Measurements from ENCODE around the gene MGAT5B.

MGAT5B gene

DNA sequence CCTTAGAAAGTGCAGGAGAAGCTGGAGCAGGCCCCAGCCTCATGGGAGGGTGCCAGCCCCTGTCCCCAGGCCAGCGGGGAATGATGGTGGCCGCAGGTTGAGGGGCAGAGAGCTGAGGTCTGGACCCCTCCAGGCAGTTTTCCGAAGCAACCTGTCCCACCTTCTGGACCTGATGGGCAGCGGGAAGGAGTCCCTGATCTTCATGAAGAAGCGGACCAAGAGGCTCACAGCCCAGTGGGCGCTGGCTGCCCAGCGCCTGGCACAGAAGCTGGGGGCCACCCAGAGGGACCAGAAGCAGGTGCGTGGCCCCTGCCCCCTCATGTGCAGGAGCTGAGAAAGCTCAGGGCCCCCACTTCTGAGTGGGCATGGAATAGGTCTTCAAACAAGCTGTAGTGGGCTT lies 36.8 kb downstream of the MGAT5B start:
- no peak for DNase-seq (ENCODE audit: low read depth)

DNA sequence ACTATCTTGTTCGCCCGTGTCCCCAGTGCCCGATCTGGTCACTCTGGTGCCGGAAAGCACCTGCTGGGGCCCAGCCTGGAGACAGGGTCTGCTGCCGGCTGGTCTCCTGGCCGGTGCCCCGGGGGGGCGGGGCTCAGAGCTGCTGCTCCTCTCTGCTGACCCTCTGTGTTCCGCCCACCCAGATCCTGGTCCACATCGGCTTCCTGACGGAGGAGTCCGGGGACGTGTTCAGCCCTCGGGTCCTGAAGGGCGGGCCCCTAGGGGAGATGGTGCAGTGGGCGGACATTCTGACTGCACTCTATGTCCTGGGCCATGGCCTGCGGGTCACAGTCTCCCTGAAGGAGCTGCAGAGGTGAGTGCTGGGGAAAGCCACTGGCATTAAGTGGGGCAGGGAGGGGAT lies 37.6 kb downstream of the MGAT5B start:
- no peak for DNase-seq (ENCODE audit: low read depth)

GRCh38 chr17:76906463-76906862 lies 38.3 kb downstream of the MGAT5B start:
- no peak for DNase-seq (ENCODE audit: low read depth)

GRCh38 chr17:76907352-76907751 lies 39.1 kb downstream of the MGAT5B start:
- DNase-seq (ENCODE audit: low read depth): no peak

DNA sequence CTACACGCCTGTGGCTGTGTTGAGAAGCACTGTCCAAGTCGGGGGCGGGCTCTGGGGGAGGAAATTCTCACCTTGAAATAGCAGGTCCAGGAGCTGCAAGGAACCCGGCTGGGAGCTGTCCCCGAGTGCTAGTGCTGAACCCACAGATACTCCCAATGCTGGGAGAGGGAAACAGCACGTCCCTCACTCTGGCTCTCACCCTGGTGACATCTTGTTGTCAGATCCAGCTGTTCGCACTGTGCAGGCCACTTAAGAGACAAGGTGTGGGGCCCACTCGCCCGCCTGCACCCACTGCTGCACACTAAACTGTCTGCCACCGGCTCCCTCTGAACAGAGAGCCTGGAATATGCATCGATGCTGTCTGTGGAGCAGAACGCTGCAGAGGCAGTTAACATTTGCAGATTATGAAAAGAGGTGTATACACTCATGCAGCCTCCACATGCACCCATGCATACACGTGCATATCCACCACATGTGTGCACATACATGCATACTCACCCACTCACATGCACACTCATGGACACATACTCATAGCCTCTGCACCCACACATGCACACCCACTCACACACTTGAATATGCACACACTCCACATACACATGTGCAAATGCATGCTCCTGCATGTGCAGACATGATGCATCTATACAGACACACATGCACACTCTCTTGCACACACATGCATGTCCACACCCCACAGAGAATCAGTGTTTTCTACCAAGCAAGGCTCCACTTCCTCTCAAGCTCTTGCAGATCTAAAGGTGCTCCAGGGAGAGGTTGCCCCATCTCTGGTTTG lies 42.0 kb downstream of the MGAT5B start:
- no peak for DNase-seq (ENCODE audit: low read depth)

GRCh38 chr17:76911299-76912017 lies 43.3 kb downstream of the MGAT5B start:
- no peak for DNase-seq (ENCODE audit: low read depth)

DNA sequence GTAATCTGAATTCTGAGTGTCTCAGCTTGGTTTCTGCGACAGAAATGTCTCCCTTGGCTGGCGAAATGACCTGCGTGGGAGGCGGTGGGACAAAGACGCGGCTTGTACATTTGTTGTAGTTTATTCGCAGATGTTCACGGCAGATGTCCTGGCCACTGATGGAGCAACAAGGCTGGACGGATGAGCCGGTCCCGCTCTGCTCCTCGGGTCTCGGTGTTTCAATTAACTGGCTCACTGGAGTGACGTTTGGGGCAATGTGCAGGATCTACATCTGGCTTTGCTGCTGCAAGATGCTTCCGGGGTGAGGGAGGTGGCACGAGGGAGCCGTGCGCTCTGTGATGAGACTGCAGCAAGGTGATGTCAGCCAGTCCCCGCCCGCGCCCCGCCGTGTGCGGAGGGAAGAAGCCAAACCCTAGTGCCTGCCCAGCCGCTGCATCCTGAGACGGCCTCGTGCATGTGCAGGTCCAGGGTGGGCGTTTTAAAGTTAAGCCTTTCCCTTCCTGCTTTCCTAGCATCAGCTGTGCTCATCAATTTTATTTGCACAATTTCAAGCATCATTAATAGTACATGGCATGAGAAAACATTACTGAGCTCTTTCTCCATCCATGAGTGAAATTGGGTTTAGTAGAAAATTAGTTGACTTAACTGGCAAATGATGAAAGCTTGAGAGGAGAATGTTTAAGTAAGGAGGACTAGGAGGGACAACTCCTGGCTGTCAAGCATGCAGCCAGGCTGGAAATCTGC lies 44.4 kb downstream of the MGAT5B start:
- DNase-seq (ENCODE audit: low read depth): no peak

DNA sequence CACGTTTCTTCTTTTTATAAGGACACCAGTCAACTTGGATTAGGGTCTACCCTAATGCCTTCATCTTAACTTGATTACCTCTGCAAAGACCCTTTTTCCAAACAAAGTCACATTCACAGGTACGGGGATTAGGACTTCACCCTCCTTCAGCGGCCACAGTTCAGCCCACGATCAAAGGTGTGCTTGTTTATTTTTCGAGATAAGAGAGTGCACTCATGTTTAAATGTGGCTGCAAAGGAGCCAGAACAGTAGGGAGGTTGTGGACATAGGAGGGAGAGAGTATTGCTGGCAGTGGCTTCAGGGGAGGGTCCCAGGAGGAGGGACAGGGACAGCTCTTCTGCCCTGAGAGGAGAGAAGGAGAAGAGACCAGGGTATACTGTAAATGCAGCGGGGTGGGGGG lies 46.7 kb downstream of the MGAT5B start:
- no peak for DNase-seq (ENCODE audit: low read depth)

- DNase-seq (ENCODE audit: low read depth): no peak
These were observed 47.8 kb downstream of the MGAT5B start for GRCh38 chr17:76915840-76916510.

- DNase-seq (ENCODE audit: low read depth): no peak
These were observed 49.6 kb downstream of the MGAT5B start for GRCh38 chr17:76917829-76918228.

DNA sequence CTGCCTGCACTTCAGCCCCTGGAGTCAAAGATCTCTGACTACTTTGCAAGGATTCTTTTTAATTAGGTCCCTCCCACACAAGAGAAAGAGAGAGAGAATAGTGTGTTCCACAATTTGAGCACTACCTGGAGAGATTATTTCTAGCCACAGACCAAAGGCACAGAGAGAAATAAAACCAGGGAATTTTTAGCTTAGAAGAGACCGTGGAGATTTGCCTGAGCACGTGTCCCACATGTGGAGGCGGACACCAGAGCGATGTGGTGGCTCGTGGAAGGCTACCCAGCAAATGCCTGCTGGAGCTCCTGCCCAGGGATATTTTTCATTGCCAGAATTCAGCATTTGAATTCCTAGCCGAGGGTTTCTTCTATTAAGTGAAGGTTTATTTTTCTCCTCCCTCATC lies 50.6 kb downstream of the MGAT5B start:
- DNase-seq (ENCODE audit: low read depth): no peak

DNA sequence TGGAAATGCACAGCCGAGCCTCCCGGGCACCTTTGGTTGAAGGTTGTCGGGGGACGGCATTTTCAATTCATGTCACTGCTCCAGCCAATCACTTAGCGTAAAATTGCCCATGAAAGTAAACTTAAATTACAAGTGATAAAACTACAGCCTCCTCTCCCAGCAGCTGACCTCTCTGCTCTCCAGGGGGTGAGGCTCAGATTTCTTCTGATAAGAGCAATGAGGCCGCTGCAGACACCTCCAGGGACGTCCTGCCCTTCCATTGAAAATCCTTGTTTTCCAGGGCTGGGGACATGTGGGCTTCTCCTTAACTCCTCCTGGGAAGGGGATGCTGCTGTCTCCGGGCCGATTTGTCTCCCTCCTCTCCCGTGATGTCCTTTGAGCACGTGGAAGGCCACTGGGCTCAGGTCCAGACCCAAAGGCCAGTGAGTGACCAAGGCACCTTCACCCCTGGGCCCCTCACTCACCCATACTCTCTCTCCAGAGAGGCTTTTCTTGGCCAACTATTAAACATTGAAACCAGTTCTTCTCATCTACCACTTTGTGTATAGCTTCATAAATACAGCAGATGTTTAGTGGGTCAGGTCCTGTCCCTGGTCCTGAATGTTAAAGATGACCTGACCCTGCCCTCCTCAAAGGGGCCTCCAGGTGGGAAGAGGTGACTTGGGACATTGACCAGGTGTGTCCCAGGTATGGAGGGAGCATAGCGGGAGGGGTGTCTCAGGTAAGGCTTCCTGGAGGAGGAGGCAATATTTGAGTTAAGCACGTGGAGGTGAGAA lies 52.3 kb downstream of the MGAT5B start:
- no peak for DNase-seq (ENCODE audit: low read depth)

DNA sequence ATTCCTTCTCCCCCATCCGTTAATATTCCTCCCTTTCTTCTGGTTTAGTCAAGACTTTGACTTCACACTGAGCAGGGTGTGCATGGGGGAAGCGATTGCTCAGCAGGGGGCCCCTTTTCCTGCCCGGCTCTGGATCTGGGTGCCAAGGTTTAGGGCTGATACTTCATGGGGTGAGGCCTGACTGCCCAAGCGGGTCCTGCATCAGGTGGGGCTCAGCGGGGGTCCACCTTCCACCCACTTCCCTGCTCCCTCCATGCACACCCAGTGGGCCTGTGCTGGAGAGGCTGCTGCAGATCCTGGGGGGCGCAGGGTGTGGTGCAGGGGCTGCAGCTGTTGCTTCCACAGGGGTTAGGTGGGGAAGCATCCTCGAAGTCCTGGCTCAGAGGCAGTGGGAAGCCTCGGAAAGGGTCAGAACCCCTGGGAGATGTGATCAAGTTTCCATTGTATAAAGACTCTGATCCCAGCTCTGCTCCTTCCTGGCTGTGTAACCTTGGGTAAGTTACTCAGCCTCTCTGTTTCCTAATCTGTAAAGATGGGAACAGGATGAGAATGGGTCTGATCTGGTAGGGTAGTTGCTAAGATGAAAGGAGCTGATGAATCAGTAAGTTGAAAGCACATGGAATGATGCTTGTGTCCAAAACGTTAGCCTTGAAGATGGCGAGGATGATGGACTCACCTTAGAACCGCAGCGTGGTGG lies 53.3 kb downstream of the MGAT5B start:
- DNase-seq (ENCODE audit: low read depth): no peak

DNA sequence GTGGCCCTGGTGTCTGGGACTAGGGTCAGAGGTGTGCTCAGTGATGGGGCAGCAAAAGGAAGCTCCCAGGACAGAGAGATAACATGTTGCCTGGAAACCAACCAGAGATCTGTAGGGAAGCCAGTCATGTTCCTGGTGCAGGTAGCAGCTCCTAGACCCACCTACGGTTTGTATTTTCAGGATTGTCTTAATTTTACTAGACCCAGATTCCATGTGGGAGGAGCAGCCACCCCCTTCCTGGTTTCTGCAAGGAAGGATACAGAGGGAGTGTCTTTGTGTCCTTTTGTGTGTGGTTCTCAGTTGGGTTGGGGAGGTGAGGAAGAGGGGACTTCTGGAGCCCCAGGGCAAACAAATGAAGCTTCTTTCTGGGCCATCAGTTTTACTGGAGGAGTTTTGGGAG lies 53.9 kb downstream of the MGAT5B start:
- DNase-seq (ENCODE audit: low read depth): no peak

GRCh38 chr17:76922967-76923366 lies 54.8 kb downstream of the MGAT5B start:
- no peak for DNase-seq (ENCODE audit: low read depth)

DNA sequence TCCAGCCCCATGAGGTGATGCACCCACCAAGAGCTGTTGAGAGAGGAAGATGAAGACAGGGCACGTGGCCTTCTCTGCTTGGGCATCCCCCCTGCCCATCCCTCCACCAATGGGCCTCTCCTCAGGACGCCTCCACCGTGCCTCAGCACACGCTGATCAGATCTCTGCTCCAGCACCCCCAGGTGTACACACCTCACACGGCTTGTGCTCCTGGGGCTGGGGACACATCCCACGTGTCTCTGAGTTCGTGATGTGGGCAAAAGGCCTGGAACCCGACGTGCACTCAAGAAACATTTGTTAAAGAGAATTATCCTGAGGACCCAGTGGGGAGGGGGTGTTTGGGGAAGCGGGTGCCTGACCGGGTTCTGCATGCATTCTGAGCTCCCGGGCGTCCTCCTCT lies 55.3 kb downstream of the MGAT5B start:
- no peak for DNase-seq (ENCODE audit: low read depth)

DNA sequence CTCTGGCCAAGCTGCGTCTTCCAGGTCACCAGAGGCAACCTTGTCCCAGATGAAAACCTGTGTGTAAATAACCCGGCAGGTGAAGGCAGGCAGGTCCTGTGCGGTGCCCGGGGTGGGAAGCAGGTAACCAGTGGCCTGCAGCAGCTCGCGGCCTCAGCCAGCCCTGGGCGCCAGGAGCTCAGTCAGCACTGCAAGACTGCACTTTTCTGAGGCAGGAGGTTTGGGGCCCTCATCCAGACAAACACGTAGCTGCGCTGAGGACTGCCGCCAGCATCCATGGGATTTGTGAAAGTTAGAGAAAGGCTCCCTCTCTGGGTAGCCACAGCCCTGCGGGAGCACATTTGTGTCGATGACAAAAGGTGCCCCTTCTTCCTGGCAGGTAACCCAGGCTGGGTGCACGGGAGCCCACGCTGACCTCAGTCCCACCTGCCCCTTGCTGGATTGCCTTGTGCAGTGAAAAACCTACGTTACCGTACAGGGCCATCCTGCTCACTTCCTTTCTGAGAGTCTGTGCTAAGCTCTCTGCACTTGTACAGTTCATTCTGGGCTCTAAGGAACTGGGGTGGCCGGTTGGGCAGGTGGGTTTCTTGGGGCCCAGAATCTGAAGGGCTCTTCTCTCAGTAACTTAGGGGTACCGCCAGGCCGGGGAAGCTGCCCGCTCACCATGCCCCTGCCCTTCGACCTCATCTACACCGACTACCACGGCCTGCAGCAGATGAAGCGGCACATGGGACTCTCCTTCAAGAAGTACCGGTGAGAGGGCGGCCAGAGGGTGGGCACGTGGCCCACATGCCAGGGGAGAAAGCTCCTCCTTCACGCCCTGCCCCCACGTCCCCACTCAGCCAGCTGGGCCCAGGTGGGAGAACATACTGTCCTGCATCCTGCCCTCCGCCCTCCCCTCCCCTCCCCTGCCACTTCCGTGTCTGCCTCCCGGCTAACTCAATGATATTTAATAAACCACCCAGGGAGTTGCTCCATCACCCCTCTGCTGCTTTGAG lies 56.4 kb downstream of the MGAT5B start:
- DNase-seq (ENCODE audit: low read depth): no peak

GRCh38 chr17:76925441-76925891 lies 57.3 kb downstream of the MGAT5B start:
- DNase-seq (ENCODE audit: low read depth): no peak

DNA sequence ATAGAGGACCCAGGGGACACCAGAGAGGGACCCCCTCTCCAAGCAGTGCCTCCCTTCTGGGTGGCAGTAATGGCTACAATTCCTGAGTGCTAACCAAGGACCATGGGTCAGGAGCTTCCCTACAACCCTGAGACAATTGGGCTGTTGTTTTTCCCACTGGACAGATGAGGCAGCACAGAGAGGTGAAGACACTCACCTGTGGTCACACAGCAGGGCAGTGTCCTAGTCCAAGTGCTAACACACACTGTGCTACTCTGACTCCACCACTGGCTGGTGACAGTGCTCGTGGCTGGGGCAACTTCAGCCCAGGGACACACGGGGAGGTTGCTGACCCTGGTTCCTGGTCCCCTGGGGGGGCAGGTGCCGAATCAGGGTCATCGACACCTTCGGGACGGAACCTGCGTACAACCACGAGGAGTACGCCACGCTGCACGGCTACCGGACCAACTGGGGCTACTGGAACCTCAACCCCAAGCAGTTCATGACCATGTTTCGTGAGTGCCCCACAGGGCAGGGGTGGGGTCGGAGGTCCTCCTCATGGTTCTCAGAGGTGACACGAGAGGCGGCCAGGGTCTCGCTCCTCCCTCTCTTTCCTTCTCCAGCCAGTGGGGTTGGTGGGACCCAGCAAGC lies 58.1 kb downstream of the MGAT5B start:
- DNase-seq (ENCODE audit: low read depth): no peak

All from GM04503 (cell line).